H1 (cell line): ENCODE measurements around the gene KCNV2. TPM values are rescaled to one million over a fixed set of nuclear protein-coding genes. Genes with fewer than 3 reads are reported as not detected.
A peak's percentile ranks its signal among the peaks of the same experiment; 100 is the strongest.

ENCODE experiments used
- CTCF ChIA-PET: fragments of 300-600 bp; sonication (Branson Sonifier 250); formaldehyde crosslinking; loops from one replicate; lab custom pipeline; 2021; ENCODE audit not compliant: partially characterized antibody; lab: Charles Lee
- POLR2A ChIA-PET: fragments of 300-600 bp; sonication (Branson Sonifier 250); formaldehyde crosslinking; loops from one replicate; lab custom pipeline; 2021; ENCODE audit warnings: inconsistent platforms; ENCODE audit not compliant: partially characterized antibody; lab: Charles Lee
- DNase-seq, 2 experiments: peaks; one replicate each; pipeline versions ENCODE4 v3.0.0 to v3.0.0-alpha.2; 2010 to 2022; ENCODE audit warnings: low spot score in 2 of 2, low read depth in 1 of 2, mixed read lengths in 1 of 2
- FAIRE-seq: peaks from 2 replicates; lab custom pipeline; 2011; peaks lifted over from hg19 to GRCh38; lab: Jason Lieb, UNC
- H2AFZ ChIP-seq: 2 replicates; pipeline ENCODE4 v1.8.1; 2012; ENCODE audit warnings: low read length, inconsistent platforms
- H2AK5ac ChIP-seq: 2 replicates; pipeline ENCODE4 v1.6.1; 2013; ENCODE audit warnings: low read depth, low read length
- H2BK120ac ChIP-seq: replicated peaks from 2 replicates; pipeline ENCODE3; 2013; ENCODE audit warnings: low read depth, low read length, inconsistent platforms
- H2BK12ac ChIP-seq: 2 replicates; pipeline ENCODE4 v1.6.1; 2013; ENCODE audit warnings: low read depth, low read length
- H2BK15ac ChIP-seq: 2 replicates; pipeline ENCODE4 v1.6.1; 2013; ENCODE audit warnings: low read length
- H2BK20ac ChIP-seq: 2 replicates; pipeline ENCODE4 v1.6.1; 2013; ENCODE audit warnings: low read length
- H2BK5ac ChIP-seq: 2 replicates; pipeline ENCODE4 v1.6.1; 2013; ENCODE audit warnings: low read depth, low read length
- H3K14ac ChIP-seq: 2 replicates; pipeline ENCODE4 v1.6.1; 2013; ENCODE audit warnings: inconsistent platforms; ENCODE audit not compliant: insufficient read length
- H3K18ac ChIP-seq: 2 replicates; pipeline ENCODE4 v1.6.1; 2013; ENCODE audit warnings: low read length; ENCODE audit errors: extremely low read depth
- H3K23ac ChIP-seq: 2 replicates; pipeline ENCODE4 v1.6.1; 2013; ENCODE audit warnings: inconsistent platforms; ENCODE audit not compliant: insufficient read length
- H3K23me2 ChIP-seq: 2 replicates; pipeline ENCODE4 v1.6.1; 2013; ENCODE audit warnings: low read depth, low read length
- H3K27ac ChIP-seq: 2 replicates; pipeline ENCODE4 v1.6.1; 2011; ENCODE audit warnings: low read depth, low read length, inconsistent platforms
- H3K27me3 ChIP-seq, 4 experiments: replicated peaks in 1 of 4; 1 replicate in 1 of 4; 2 replicates in 3 of 4; pipeline versions ENCODE4 v1.6.1 to v1.8.1; 2011 to 2013; ENCODE audit warnings: low read length in 3 of 4, mild to moderate bottlenecking in 3 of 4, inconsistent platforms in 2 of 4, mixed read lengths in 2 of 4, moderate library complexity in 1 of 4; ENCODE audit not compliant: control insufficient read depth in 3 of 4, insufficient read depth in 3 of 4; ENCODE audit errors: extremely low read depth in 1 of 4
- H3K36me3 ChIP-seq, 4 experiments: 2 replicates each; pipeline versions ENCODE4 v1.6.1 to v1.8.1; 2011 to 2013; ENCODE audit warnings: mild to moderate bottlenecking in 4 of 4, low read length in 3 of 4, moderate library complexity in 2 of 4, control low read depth in 1 of 4, inconsistent platforms in 1 of 4; ENCODE audit not compliant: insufficient read depth in 4 of 4, control insufficient read depth in 2 of 4
- H3K4ac ChIP-seq: replicated peaks from 2 replicates; pipeline ENCODE3; 2013; ENCODE audit warnings: low read length, low read depth, mixed read lengths, inconsistent platforms; ENCODE audit not compliant: insufficient read length
- H3K4me1 ChIP-seq, 4 experiments: replicated peaks in 1 of 4; 1 replicate in 1 of 4; 2 replicates in 3 of 4; pipeline versions ENCODE4 v1.6.1 to v1.8.1; 2011 to 2013; ENCODE audit warnings: low read length in 3 of 4, inconsistent platforms in 2 of 4, mixed read lengths in 1 of 4; ENCODE audit not compliant: insufficient read depth in 4 of 4, control insufficient read depth in 3 of 4
- H3K4me2 ChIP-seq, 2 experiments: 2 replicates each; pipeline versions ENCODE4 v1.6.1 to v1.8.1; 2011 to 2013; ENCODE audit warnings: low read depth in 2 of 2, low read length in 2 of 2, control low read depth in 1 of 2, inconsistent platforms in 1 of 2, mild to moderate bottlenecking in 1 of 2; ENCODE audit not compliant: insufficient read depth in 1 of 2
- H3K4me3 ChIP-seq, 4 experiments: fragments of 200-600, 300-600 bp in 1 of 4; sonication (generic), shearing (Covaris generic), sonication (Bioruptor Twin) in 1 of 4; 2 replicates each; pipeline versions ENCODE4 v1.5.1 to v1.8.1; 2011 to 2016; ENCODE audit warnings: low read length in 4 of 4, low read depth in 3 of 4, control low read depth in 2 of 4, inconsistent platforms in 2 of 4, mild to moderate bottlenecking in 2 of 4, mixed read lengths in 1 of 4, moderate library complexity in 1 of 4; ENCODE audit not compliant: insufficient read depth in 2 of 4; ENCODE audit errors: extremely low read depth in 1 of 4
- H3K56ac ChIP-seq: replicated peaks from 2 replicates; pipeline ENCODE3; 2013; ENCODE audit warnings: low read depth, mild to moderate bottlenecking, mixed read lengths, low read length, inconsistent platforms; ENCODE audit not compliant: insufficient read length
- H3K79me1 ChIP-seq: 2 replicates; pipeline ENCODE4 v1.6.1; 2013; ENCODE audit warnings: low read depth, low read length, control low read depth
- H3K79me2 ChIP-seq, 2 experiments: 2 replicates each; pipeline versions ENCODE4 v1.6.1 to v1.8.1; 2012 to 2013; ENCODE audit warnings: low read length in 2 of 2, mild to moderate bottlenecking in 2 of 2, inconsistent platforms in 1 of 2; ENCODE audit not compliant: insufficient read depth in 2 of 2, control insufficient read depth in 1 of 2
- H3K9ac ChIP-seq, 4 experiments: replicated peaks in 1 of 4; 1 replicate in 1 of 4; 2 replicates in 3 of 4; pipeline versions ENCODE4 v1.6.1 to v1.8.1; 2011 to 2013; ENCODE audit warnings: low read depth in 3 of 4, low read length in 3 of 4, control low read depth in 2 of 4, mild to moderate bottlenecking in 2 of 4, moderate library complexity in 2 of 4, inconsistent platforms in 1 of 4; ENCODE audit errors: extremely low read depth in 1 of 4
- H3K9me3 ChIP-seq, 2 experiments: 2 replicates each; pipeline versions ENCODE4 v1.6.1 to v1.8.1; 2012 to 2013; ENCODE audit warnings: mild to moderate bottlenecking in 2 of 2, moderate library complexity in 2 of 2, control low read depth in 1 of 2, inconsistent platforms in 1 of 2, low read depth in 1 of 2, low read length in 1 of 2, mixed read lengths in 1 of 2; ENCODE audit not compliant: insufficient read depth in 2 of 2
- H4K20me1 ChIP-seq, 2 experiments: replicated peaks in 1 of 2; 2 replicates each; pipeline versions ENCODE3 to v1.8.1; 2011 to 2013; ENCODE audit warnings: inconsistent platforms in 2 of 2, low read length in 2 of 2, mild to moderate bottlenecking in 1 of 2; ENCODE audit not compliant: insufficient read depth in 2 of 2, control insufficient read depth in 1 of 2
- H4K5ac ChIP-seq: 2 replicates; pipeline ENCODE4 v1.6.1; 2013; ENCODE audit warnings: low read length, low read depth, mixed read lengths, inconsistent platforms; ENCODE audit not compliant: insufficient read length
- H4K8ac ChIP-seq: 2 replicates; pipeline ENCODE4 v1.8.0; 2013; ENCODE audit warnings: mild to moderate bottlenecking, moderate library complexity, low read length, inconsistent platforms; ENCODE audit not compliant: insufficient read depth; ENCODE audit errors: extremely low read depth
- H4K91ac ChIP-seq: replicated peaks from 2 replicates; pipeline ENCODE3; 2013; ENCODE audit warnings: low read length, mixed read lengths, inconsistent platforms; ENCODE audit not compliant: insufficient read length
- BCL11A ChIP-seq, 2 experiments: IDR thresholded peaks; one replicate each; pipeline ENCODE4 v1.6.1; 2011; ENCODE audit warnings: low read depth in 2 of 2, low read length in 2 of 2, mild to moderate bottlenecking in 2 of 2
- CEBPB ChIP-seq: IDR thresholded peaks from 2 replicates; pipeline ENCODE4 v1.6.1; 2012; ENCODE audit warnings: low read depth, low read length
- GABPA ChIP-seq: IDR thresholded peaks from 2 replicates; pipeline ENCODE4 v1.6.1; 2011; ENCODE audit warnings: mild to moderate bottlenecking, low read length, moderate library complexity, borderline replicate concordance; ENCODE audit not compliant: insufficient read depth
- POLR2A ChIP-seq, 2 experiments: IDR thresholded peaks; 1 replicate in 1 of 2; 2 replicates in 1 of 2; pipeline ENCODE4 v1.6.1; 2011; ENCODE audit warnings: low read depth in 2 of 2, low read length in 2 of 2, mild to moderate bottlenecking in 2 of 2; ENCODE audit errors: control extremely low read depth in 1 of 2
- WGBS, 2 experiments: shearing (Covaris generic) in 1 of 2; methylation state at CpG; one replicate each; pipeline versions ENCODE4 v1.1.6 to v1.1.7; 2013 to 2015; ENCODE audit warnings: low lambda C conversion rate in 2 of 2, mixed read lengths in 2 of 2, inconsistent platforms in 1 of 2, low coverage in 1 of 2, missing lambda C conversion rate in 1 of 2; ENCODE audit not compliant: insufficient replicate concordance in 2 of 2, insufficient coverage in 1 of 2, insufficient read length in 1 of 2; ENCODE audit errors: extremely low coverage in 1 of 2, missing lambda C conversion rate in 1 of 2; 5-methylcytosine and 5-hydroxymethylcytosine counted together
- polyA plus RNA-seq, 7 experiments: library from polyadenylated mRNA; depleted of rRNA in 3 of 7; stranded (reverse) in 5 of 7; unstranded in 2 of 7; fragments of >200 nt in 5 of 7; fragments of 200-250 nt in 2 of 7; gene quantifications; 1 replicate in 5 of 7; 2 replicates in 1 of 7; 4 replicates in 1 of 7; pipeline versions ENCODE4 v1.2.1 to v1.2.3, GENCODE V29; 2011 to 2013; ENCODE audit warnings: missing spikeins in 2 of 7, mixed read lengths in 2 of 7
- total RNA-seq: library from RNA; stranded (reverse); fragmentation: NEBNext Ultra II Directional; extraction: Animal tissue kit (Norgen Biotek cat#: 25700); gene quantifications from 2 replicates; pipeline ENCODE4 v1.2.1, GENCODE V29; 2021

KCNV2 gene
- total and polyA plus RNA-seq, 2 of the 8 experiments (the other 6 are each of a cell fraction or from before 2014, with no cell fraction given) = not detected

DNA sequence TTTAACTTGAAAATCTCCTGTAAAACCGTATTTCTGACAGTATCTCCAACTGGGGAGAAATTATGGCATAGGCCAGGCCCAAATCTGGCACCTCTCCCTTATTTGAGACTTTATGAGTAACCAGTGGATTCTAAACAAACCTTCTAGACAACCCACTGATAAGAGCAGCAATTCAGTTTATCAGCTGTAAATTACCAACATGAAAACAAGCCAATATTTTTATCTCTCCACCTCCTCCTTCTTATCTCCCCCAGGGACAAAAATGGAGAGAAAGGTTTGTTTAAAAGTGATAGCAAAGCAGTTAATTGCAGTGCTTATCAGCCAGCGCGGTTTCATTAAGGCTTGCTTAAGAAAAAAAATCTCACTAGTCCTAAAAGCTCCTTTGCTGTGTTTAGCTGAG lies 53.8 kb downstream of the KCNV2 start:
- no peaks in the 10 kb centered on the region for H3K27me3 ChIP-seq

More for the DNA sequence above, 53.8 kb downstream of the KCNV2 start:
- Histone ChIP-seq H2BK12ac (no peak overlapping the region), H3K79me1 (no peaks in the 10 kb centered on the region), H3K23ac (no peak overlapping the region), H2BK5ac (no peak overlapping the region), H4K91ac (no peak overlapping the region), H2BK120ac (no peak overlapping the region), H4K5ac (no peak overlapping the region), H2BK15ac (no peak overlapping the region), H3K18ac (no peak overlapping the region), H4K8ac (no peak overlapping the region), H3K9me3 (peaks cover 2 to 5% of the 10 kb centered on the region in 2 experiments; a peak in 1 of 4 replicates), H3K27ac (no peak overlapping the region), H3K4me2 (no peak overlapping the region), H3K4me3 (no peak overlapping the region), H3K36me3 (peaks cover 2 to 38% (median 19%) of the 10 kb centered on the region in 4 experiments; a peak in 6 of 8 replicates), H2BK20ac (no peak overlapping the region), H3K14ac (no peak overlapping the region), H3K23me2 (no peaks in the 10 kb centered on the region), H3K56ac (no peak overlapping the region), H4K20me1 (no peaks in the 10 kb centered on the region), H3K9ac (no peak overlapping the region), H3K4me1 (peaks cover 0 to 8% (median 1%) of the 10 kb centered on the region in 4 experiments; a peak in 2 of 7 replicates), H2AFZ (no peak overlapping the region), H3K79me2 (peaks cover 0 to 15% of the 10 kb centered on the region in 2 experiments; a peak in 2 of 4 replicates), H3K4ac (no peak overlapping the region), H2AK5ac (no peak overlapping the region)
- CTCF ChIA-PET = interaction anchor here (0.6 to 1.2 kb wide), 3 partner anchors 29 to 1065 kb away, joined by 3 to 4 read pairs (median 4); no protein-coding TSS in a partner anchor
- FAIRE-seq (peak; percentile 36), DNase-seq (no peak)
- WGBS, 2 experiments = 85% methylated on average over 3 of the region's 3 CpGs; no CpG with 5 or more reads in 1 of the 2 experiments
- POLR2A ChIA-PET = no interaction called here
- TF ChIP-seq CEBPB (no peak), BCL11A (IDR thresholded peaks at IDR 0.05; ENCODE audit: low read depth in 2 of 2, low read length in 2 of 2) (no peak), POLR2A (IDR thresholded peaks at IDR 0.05; ENCODE audit: control extremely low read depth in 1 of 2, low read depth in 2 of 2, low read length in 2 of 2) (no peak), GABPA (no peak)
